ENCODE measurements around the gene FSTL4. TPM values are rescaled to one million over a fixed set of nuclear protein-coding genes. Genes with fewer than 3 reads are reported as not detected.

FSTL4 gene
- polyA plus RNA-seq, 4 donors = 0.78 to 1.2 (median 0.99) TPM

DNA sequence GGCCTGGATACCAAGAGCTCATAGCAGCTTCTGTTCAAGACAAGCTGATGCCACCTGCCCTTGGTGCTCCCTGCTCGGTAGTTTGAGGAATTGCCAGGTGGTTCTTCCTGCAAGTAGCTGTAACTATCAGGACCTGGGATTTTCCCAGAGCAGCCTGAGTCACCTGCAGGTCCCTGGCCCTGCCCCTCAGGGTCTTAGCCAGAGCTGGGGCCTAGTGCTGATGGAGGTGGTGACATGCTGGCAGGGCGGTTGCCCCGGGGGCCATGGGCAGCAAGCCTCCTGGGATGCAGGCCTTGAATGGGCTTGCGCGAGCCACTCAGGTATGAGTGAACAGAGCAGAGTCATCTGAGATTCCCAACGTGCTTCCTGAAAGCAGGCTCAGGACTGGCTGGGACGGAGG lies 298.3 kb downstream of the FSTL4 start:
- DNase-seq (ENCODE audit: low read depth in 4 of 4, low spot score in 2 of 4) = no peak

DNA sequence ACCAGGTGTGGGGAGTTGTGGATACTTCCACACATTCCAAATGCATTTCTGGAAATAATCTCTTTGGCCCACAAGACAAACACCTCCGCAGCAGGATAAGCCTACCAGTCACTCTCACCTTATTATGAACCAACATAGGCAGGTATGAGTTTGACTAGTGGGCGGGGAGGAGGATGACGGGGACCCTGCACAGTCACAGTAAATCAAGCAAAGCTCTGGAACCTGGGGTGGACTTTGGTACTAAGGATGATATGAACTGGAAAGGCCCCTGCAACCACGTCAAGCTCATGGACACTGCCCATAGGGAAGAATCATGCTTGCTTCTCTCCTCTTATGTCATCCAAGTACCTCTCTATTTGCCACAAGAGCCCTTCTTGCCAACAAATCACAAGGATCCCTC lies 301.2 kb downstream of the FSTL4 start:
- no peak for DNase-seq (ENCODE audit: low read depth in 4 of 4, low spot score in 2 of 4)

DNA sequence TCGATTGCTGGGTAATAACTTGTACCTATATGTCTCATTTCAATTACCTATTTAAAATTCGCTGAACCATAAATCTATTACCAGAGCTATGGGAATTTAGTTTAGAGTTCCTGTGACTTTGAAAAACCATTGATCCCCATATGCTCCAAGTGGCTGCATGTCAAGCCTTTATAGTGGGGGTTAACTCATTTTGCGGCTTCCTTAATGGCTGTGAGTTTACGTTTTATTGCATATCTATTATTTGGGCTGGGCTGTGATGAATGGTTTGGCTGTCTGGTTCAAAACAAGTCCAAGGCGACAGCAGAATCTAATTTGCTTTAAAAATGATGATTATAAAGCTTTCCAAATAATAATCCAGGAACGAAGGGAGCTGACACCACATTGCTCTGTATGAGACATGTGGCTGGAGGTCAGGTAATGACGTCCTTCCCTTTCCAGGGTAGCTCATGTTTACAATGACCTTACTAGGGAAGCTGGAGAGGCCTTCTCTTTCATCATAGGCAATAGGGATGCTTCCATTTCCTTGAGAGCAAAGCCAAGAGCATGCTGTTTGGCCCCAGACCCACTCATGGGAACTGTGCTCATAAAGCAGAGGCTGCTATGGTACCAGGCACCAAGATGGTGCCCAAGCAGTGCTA lies 302.2 kb downstream of the FSTL4 start:
- no peak for DNase-seq (ENCODE audit: low read depth in 4 of 4, low spot score in 2 of 4)

DNA sequence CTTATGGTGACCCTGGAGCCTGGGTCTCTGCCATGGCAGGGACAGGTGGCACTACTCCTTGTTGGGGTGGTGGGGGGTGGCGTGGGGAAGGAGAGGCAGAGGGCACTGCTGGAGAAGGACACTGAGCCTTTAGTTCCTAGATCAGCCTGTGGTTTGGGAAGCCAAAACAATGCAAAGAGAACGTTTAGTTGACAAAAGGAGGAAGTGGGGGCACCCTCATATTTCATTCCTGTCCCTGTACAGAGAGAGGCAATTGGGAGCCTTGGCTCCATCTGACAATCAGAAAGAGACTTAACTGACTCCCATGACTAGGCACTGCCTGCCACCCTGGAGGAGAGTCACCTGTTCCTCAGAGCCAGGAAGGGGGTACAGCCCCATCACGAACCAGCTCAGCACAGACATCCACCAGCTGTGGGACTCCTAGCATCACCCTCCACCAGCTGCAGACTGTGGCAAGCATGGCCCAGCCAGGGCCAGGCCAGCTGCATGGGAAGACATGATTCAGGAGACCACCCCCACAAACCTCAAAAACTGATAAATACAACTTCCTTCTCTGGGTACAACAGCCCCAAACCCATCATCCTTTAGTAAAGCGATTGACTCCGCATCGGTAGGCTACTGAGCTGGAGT lies 303.1 kb downstream of the FSTL4 start:
- DNase-seq (ENCODE audit: low read depth in 4 of 4, low spot score in 2 of 4) = no peak

DNA sequence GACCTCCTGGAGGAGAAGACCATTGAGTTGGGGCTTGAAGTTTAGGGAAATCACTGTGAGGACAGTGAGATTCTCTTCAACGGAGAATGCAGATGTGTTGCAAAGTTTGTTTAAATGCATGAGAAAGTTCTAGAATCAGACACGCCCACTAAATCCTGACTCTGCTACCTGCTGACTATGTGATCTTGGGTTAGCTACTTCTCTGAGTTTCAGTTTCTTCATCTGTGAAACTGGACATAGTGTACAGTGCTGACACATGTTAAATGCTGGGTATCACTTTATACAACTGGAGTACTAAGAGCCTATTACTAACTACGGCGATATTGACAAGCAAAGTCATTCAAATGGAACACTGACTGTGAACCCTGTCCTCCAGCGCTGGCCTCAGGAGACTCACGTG lies 305.1 kb downstream of the FSTL4 start:
- no peak for DNase-seq (ENCODE audit: low read depth in 4 of 4, low spot score in 2 of 4)

DNA sequence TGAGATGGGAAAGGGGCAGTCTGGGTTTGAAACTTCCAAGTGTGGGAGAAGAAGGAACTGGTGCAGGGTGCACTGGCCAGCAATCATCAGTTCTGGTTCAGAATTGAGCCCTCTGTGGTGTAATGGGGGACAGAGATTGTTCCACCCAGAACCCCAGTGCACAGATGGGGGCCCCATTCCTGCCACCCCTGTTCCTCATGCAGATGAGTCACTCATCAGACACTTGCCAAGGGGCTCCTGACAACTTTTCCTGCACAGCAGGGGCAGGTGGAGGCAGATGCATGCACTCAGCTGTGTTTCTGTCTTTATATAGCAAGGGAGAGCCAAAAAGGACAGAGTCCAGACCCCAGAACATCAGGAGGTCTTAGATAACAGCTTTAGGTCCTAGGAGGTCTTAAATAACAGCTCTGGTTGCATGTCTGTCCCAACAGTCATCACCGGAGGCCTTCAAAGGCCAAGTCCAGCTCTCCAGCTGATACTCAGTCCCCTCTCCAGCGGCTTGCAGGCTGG lies 307.6 kb downstream of the FSTL4 start:
- no peak for DNase-seq (ENCODE audit: low read depth in 4 of 4, low spot score in 2 of 4)

DNA sequence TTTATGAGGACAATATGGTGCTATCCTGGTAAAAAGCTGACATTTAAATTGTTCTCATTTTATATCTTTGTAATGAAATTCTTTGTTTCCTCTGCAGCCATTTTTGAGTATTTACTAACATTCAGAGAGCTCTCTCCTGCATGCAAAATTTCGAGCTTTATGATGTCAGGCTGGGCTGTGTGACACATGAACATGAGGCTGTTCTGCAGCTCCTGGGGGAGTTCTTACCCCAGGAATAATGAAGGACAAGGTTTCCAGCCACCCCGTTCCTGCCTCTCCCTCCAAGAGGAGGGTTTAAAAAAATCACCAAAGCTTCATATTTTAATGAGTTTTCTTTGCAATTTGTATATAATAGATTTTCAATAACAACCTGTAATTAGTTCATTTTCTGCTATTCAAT lies 308.2 kb downstream of the FSTL4 start:
- DNase-seq (ENCODE audit: low read depth in 4 of 4, low spot score in 2 of 4) = no peak

DNA sequence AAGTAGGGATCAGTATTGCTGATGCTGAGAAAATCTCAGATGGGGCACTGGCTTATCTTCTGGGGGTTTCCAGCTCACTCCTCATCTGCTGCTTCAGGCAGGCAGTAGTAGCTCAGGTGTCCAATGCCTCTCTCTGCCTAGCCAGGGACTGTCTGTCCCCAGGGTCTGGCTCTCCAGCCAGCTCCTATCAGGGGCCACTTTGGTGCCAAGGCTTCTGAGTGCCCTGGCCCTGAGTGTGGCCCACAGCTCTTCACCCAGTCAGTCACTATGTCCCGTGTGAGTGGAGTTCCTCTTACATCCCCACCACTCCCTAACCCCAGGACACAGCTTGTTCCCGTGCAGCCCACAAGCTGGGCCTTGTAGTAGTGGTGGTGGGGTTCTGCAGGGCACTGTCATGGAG lies 309.0 kb downstream of the FSTL4 start:
- DNase-seq (ENCODE audit: low read depth in 4 of 4, low spot score in 2 of 4) = no peak

DNA sequence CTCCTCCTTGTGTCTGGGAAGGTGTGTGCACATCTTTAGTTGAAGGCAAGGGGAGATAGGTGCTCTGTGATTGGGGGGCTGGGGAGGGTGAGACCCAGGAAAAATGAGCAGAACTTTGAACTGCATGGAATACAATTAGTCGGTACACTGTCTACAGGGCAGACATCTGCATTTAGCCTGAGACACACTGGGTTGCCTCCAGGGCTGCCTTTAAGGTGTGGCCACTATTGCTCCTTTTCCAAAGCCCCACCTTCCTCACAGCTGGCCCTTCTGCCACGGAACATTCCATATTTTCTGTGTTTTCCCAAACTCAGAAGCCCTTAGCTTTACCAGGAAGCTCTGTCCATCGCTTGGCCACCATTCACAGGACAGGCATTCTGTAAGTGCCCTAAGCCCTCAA lies 312.6 kb downstream of the FSTL4 start:
- DNase-seq (ENCODE audit: low read depth in 4 of 4, low spot score in 2 of 4) = no peak

DNA sequence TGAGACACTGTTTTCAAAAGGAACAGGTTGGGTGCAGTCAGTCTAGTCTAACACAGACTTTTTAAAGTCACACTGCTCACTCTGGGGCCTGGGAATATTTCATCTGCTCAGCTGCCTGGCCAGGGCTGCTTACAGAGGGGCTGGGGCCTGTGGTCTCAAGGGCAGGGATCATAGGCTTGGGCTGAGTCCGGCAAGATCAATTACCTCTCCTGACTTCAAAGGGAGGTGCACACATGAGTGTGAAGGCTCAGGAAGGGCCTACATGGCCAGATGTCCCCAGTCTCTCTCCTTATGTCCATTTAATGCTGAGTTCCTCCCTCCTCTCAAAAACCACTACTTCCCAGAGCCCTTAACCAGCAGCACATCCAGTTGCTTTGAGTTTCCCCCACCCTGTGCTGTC lies 313.3 kb downstream of the FSTL4 start:
- no peak for DNase-seq (ENCODE audit: low read depth in 4 of 4, low spot score in 2 of 4)

DNA sequence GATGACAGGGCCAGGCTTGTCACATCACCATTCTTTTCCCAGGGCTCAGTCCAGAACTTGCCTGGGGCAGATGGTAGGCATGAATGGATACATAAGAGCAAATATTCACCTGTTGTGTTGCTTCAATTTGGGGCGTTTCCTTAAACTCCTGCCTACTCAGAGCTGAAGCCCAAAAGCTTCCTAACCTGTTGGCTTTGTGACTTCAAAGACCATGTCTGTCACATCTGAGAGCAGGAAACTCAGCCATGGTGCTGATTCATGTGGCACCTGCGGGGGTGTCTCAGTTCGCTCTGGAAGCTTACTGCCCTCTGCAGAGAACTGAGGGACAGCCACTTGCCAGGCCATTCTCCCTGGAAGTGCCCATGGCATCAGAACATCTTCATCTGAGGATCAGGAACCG lies 313.9 kb downstream of the FSTL4 start:
- DNase-seq (ENCODE audit: low read depth in 4 of 4, low spot score in 2 of 4) = no peak

DNA sequence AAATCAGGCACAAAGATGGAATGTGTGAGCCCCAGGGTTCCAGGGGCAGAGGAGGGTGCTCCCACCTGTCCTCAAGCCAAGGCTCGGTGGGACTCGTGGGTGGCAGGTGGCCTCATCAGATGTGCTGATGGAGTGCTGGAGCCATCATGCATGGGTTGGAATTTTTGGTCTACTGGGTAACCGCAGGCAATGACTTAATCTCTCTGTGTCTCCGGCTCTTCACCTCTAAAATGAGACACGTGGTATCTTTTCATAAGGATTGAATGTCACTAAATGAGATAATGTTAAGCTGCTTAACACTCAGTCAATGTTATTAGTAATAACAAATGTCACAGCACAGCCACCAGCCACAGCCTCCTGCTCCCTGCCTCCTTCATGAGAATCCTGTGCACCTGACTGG lies 315.0 kb downstream of the FSTL4 start:
- no peak for DNase-seq (ENCODE audit: low read depth in 4 of 4, low spot score in 2 of 4)

DNA sequence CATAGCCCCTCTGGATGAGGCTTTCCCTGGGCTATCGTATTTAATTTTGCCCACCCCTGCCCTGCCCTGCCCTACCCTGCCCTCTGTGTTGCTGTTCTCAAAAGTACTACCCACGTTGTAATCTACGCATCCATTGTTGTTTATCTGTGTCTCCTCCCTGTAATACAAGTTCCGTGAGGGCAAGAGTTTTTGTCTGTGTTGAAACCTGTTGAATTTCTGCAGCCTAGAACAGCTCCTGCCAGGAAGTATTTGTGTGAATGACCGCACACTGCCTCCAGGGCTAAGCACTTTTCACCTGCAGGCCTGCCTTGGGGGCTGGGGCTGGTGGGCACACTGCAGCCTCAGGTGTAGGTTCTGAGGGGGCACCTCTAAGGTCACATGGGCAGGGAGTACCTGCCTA lies 315.7 kb downstream of the FSTL4 start:
- no peak for DNase-seq (ENCODE audit: low read depth in 4 of 4, low spot score in 2 of 4)

DNA sequence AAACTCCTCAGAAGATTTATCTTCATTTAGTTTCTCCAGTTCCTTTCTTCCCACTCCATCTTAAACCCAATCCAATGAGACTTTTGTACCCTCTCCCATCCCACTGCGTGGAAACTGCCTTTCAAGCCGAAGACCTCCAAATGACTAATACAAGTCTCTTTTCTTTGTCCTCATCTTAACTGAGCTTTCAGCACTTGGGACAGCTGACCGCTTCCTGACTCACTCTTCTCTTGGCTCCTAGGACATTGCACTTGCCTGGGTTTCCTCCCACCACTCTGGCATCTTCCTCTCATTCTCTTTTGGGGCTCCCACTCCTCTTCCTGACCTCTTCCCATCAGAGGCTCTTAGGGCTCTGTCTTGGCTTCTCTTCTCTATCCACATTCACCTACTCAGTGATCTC lies 316.8 kb downstream of the FSTL4 start:
- no peak for DNase-seq (ENCODE audit: low read depth in 4 of 4, low spot score in 2 of 4)

DNA sequence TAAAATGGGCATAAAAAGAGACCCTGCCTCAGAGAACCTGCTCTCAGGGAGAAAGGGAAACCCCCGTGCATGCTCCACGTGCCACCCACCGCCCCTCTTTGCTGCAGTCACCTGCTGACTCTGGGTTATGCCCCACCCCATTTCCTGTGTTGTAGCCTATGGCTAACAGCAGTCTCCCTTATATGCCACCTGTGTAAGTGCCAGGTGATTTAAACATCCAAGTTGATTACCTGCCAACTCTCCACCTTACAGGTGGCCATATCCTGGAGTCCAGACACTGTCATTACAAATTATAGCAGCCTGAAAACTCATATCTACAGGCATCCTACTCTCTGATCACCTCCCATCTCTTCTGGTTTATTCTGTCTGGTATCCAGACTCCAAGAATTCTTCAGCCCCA lies 318.0 kb downstream of the FSTL4 start:
- no peak for DNase-seq (ENCODE audit: low read depth in 4 of 4, low spot score in 2 of 4)

DNA sequence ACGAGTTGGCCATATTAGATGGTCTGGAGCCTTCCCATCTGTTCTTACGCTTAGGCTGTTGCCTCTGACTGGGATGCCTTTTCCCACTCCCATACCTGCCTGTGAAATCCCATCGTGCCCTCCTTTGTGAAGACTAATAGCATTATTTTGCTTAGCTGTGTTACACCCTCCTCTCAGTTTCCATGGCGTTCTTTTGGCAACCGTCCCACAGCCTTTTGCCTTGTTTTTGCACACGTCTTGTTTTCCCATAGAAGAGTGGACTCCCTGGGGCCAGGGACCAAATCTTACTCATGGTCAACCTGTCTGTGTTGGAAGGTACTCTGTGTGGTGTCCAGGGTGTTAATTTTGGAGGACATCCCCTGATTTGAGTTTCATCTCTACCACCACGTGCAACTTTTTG lies 318.4 kb downstream of the FSTL4 start:
- DNase-seq (ENCODE audit: low read depth in 4 of 4, low spot score in 2 of 4) = no peak

DNA sequence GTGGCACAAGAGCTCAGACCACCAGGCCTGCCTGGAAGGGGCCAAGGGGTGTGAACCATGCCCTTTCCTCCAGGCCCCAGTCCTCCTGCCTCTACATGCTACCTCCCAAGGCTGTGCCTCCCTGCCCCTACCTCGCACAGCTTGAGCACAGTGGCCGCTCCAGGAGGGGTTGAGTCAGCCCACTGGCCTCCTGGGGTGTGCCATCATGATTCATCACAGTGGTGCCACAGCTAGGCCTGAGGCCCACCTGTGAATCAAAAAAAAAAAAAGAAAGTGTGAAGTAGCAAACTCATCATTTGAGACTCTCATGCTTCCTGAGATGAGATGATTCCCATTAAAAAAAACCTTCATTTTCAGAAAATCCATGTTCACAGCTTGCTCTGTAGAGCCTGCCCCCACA lies 320.0 kb downstream of the FSTL4 start:
- DNase-seq (ENCODE audit: low read depth in 4 of 4, low spot score in 2 of 4) = no peak

DNA sequence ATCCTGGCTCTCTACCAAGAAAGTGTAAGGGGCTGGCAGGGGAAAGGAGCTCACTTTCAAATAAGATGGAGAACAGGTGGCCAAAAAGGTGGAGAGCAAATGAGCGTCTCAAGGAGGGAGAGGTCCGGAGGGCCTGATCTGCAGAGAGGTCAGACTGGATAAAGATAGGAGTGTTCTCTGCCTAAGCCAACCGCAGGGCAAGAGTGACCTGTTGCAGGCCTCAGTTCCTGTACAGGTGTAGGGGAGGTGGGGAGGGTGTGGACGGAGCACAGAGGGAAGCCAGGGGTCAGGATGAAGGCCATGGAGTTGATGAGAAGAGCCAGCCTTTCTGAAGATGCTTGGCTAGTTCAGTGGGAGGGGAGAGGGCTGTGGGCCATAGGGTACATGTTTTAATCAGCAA lies 320.8 kb downstream of the FSTL4 start:
- DNase-seq (ENCODE audit: low read depth in 4 of 4, low spot score in 2 of 4) = no peak

DNA sequence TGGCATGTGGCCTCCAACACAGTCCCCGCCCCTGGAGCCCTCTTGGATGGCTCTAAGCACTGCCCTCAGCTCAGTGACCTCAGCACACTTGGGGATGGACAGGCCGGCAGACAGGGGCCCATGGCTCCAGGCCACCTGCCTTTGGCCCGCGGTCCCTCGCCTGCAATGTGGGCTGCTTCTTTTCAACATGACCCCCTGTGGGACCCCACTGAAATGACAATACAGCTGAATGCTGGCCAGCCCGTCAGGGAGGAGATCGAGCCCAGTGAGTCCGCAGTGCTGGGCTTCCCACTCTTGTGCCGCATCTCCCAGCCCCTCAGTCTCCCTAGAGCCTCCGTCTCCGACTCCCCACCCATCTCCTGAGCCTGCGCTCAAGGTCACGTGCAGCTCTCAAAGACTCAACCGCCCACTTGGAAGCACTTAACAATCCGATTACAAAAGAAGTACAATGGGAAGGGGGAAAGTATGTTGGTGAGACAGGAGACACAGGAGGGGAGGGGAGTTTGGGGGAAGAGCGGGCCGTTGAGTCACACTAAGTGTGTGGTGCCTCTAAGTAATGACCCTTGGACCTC lies 321.6 kb downstream of the FSTL4 start:
- DNase-seq (ENCODE audit: low read depth in 4 of 4, low spot score in 2 of 4) = no peak

DNA sequence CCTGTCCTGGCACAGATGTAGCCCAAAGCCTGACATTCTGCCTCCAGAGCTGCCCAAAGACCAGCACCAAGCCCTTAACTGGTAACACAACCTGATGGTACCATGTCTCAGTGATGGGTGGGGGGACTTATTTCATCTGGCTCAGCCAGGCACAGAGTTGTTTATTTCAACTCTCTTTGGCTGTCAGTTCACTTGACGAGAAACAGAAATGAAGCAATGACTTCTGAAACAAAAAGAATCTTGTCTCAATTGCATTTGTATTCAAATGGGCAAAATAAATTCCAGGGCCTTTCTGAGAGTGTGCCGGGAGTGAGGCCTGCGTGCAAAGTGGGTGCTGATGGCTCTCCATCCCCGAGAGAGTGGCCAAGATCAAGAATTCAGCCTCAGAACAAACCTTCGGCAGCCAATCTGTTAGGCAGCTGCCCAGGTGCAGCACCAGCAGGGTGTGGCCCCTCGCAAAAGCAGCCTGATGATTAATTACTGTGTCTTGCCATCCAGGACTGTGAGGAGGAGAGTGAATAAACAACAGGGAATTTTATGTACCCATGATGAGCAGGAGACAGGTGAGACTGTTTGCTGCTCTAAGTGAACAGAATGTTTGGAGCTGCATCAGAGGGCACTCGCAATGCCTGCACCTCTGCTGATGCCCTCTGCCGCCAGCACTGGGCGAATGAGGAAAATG lies 322.5 kb downstream of the FSTL4 start:
- DNase-seq (ENCODE audit: low read depth in 4 of 4, low spot score in 2 of 4) = no peak

DNA sequence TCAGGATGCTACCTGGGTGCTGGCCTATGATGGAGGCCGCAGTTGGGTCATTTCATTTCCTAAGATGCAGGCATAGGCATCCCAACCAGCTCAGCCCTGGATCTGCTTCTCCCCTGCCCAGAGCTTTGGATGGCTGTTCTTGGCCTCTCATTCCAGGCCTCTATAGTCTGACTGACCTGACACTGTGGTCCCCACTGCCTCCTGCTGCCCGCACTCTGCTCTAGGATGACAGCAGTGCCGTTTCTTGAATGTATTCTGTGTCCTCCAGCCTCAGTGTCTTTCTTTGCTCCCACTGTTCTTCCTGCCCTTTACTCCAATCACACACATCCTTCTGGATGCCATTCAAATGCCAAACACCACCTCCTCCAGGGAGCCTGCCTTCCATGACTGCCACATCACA lies 324.8 kb downstream of the FSTL4 start:
- DNase-seq (ENCODE audit: low read depth in 4 of 4, low spot score in 2 of 4) = peak in 1 of 4 donors; percentile 21

DNA sequence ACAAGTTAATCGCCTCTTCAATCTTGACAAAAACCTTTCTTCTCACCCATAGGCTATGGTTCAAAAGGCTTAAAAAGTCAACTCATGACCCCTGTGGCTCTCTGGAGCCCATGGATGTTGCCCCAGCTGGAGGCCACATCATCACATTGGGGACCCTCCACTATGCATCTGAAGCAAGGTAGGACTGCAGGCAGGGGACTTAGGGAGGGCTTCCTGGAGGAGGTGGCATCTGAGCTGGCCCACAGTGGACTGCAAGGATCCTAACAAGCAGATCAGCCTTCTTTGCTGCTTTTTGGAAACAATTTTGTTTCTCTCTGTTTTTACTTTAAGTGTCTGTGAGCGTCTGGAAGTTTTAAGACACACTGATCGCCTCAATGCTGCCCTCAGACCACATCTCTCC lies 325.9 kb downstream of the FSTL4 start:
- no peak for DNase-seq (ENCODE audit: low read depth in 4 of 4, low spot score in 2 of 4)

Data from left renal cortex interstitium (tissue), 4 donors.